ENCODE data around the gene CDO1. TPM values are rescaled to one million over a fixed set of nuclear protein-coding genes. Genes with fewer than 3 reads are reported as not detected.

Gene CDO1
- total RNA-seq = 10 to 100 TPM; 11.6 to 27.7 TPM
- 10 to 100 TPM; 93.9 to 97.9 TPM for polyA plus RNA-seq
- long read RNA-seq, donor 1, transcript CDO1-201 (5 exons, 1,860 nt) = major isoform, 8 of 11 reads
- long read RNA-seq, donor 1, partial matches to known transcripts = 0 of 11 reads
- long read RNA-seq, donor 1, other reads (novel, unspliced or antisense) = 3 of 11 reads
- long read RNA-seq, donor 2, transcript CDO1-201 (5 exons, 1,860 nt) = major isoform, 5 of 5 reads
- long read RNA-seq, donor 2, partial matches to known transcripts = 0 of 5 reads
- long read RNA-seq, donor 2, other reads (novel, unspliced or antisense) = 0 of 5 reads

DNA sequence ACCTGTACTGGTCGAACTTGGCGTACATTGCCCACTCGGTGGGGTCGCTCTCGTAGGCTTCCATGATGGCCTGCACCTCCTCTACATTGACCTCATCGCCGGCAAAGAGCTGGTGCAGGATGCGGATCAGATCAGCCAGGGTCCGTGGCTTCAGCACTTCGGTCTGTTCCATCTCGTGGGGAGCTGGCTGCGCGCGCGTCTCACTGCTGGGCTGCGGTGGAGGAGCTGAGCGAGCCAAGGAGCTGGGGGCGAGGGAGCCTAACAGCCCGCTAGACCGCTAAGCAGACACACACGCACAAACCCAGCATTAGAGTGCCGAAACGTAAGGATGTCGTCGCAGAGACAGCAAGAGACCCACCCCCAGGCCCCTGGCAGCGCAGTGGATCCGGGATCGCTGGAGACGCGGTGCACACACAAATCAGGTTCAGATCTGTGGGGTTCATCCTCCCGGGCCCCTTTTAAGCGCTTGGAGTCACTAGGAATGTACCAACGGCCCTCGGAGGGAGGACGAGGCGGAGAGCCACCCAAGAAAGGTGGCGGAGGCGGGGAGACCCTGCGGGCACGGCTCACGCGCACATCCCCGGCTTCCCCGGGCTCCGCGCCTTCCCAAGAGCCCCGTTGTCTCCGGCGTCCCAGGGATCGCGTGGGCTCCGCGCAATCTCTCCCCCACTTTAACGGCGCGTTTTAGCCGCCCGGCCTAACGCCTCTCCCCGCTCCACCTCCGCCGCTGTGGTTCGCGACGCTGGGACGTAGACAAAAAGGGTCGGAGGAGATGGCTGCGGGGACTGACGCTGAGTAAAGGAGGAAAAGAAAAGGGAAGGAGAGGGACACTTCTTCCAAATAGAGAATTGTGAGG is at the start of gene CDO1:
Gene CDO1 (minus strand): TSS at position 434 of the 856 bp plus-strand sequence. CDS start 262 bp downstream, at position 172.
- Histone ChIP-seq H3K4me1 (ENCODE audit: control insufficient read depth in 1 of 2, insufficient read depth in 2 of 2, low read length in 2 of 2) (peaks cover 0 to 6% of the 10 kb centered on the region in 2 donors), H3K4me3 (ENCODE audit: low read length in 2 of 2) (peak within 1 kb of the TSS; percentile 16 to 65), H3K36me3 (ENCODE audit: control insufficient read depth in 1 of 2, insufficient read depth in 2 of 2, low read length in 1 of 2) (no peaks in the 10 kb centered on the region), H3K27me3 (ENCODE audit: control insufficient read depth in 1 of 2, insufficient read depth in 2 of 2, low read length in 1 of 2) (no peaks in the 10 kb centered on the region), H3K27ac (ENCODE audit: low read depth in 1 of 2, low read length in 2 of 2) (peak within 1 kb of the TSS; percentile 62 to 80), H3K9me3 (ENCODE audit: control insufficient read depth, low read length) (no peaks in the 10 kb centered on the region)
- ATAC-seq (ENCODE audit: low FRiP score) = peak; percentile 91
- intact Hi-C loops (cut with DNase I) = loop anchor here in 1 of 2 donors (5.0 to 10.0 kb wide), 2 partner anchors 92 to 189 kb away; partner anchors contain the start of gene TMED7
- DNase-seq = peak; percentile 77 to 88
- 0 to 1% methylated on average over 55 to 69 of the region's 69 CpGs for WGBS, 2 donors

DNA sequence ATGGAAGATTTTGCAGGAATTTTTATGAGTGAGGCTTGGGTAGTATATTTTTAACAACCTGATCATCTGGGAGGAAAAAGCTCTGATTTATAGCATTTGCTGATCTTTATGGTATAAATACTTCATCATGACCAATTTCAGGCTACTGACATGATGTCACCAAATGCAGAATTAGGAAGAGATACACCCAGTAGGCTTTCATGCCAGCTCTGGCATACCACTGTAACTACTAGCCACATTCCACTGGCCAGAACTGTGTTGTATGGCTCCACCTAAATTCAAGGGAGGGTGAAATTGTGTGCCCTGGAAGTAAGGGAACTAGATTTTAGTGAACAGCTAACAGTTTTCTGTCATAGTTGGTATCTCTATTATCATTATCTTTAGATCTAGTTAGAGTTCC is 42.9 kb upstream of the CDO1 start:
- Histone ChIP-seq H3K4me3 (ENCODE audit: low read length in 2 of 2) (no peak overlapping the region), H3K27ac (ENCODE audit: low read depth in 1 of 2, low read length in 2 of 2) (no peak overlapping the region), H3K36me3 (ENCODE audit: control insufficient read depth in 1 of 2, insufficient read depth in 2 of 2, low read length in 1 of 2) (no peaks in the 10 kb centered on the region), H3K27me3 (ENCODE audit: control insufficient read depth in 1 of 2, insufficient read depth in 2 of 2, low read length in 1 of 2) (no peaks in the 10 kb centered on the region), H3K4me1 (ENCODE audit: control insufficient read depth in 1 of 2, insufficient read depth in 2 of 2, low read length in 2 of 2) (peaks cover 6 to 8% of the 10 kb centered on the region in 2 donors), H3K9me3 (ENCODE audit: control insufficient read depth, low read length) (no peaks in the 10 kb centered on the region)
- intact Hi-C loops (cut with DNase I) = no loop called here
- ATAC-seq (ENCODE audit: low FRiP score) = no peak
- DNase-seq = no peak

DNA sequence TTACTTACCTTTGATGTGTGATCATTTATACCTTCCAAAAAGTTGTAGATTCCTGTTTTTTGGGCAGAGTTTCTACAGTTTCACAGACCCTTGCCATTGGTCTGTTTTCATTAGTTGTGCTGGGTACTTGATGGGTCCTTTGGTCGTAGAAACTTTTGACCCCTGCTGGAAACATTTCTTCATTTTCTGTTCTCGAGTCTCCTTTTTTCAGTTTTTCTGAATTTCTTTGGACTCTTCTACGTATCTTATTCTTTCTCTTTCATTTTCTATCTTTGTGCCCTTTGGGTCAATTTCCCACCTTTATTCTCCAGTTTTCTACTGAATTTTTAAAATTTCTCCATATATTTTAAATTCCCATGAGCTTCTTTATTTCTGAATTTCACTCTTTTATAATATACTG is 41.9 kb upstream of the CDO1 start:
- H3K36me3 ChIP-seq (ENCODE audit: control insufficient read depth in 1 of 2, insufficient read depth in 2 of 2, low read length in 1 of 2) = no peaks in the 10 kb centered on the region
- DNase-seq = no peak
- H3K4me3 ChIP-seq (ENCODE audit: low read length in 2 of 2) = no peak overlapping the region
- no peak overlapping the region for H3K27ac ChIP-seq (ENCODE audit: low read depth in 1 of 2, low read length in 2 of 2)
- H3K4me1 ChIP-seq (ENCODE audit: control insufficient read depth in 1 of 2, insufficient read depth in 2 of 2, low read length in 2 of 2) = peaks cover 6 to 8% of the 10 kb centered on the region in 2 donors
- 72 to 77% methylated on average over 3 of the region's 3 CpGs for WGBS, 2 donors
- H3K27me3 ChIP-seq (ENCODE audit: control insufficient read depth in 1 of 2, insufficient read depth in 2 of 2, low read length in 1 of 2) = no peaks in the 10 kb centered on the region
- intact Hi-C loops (cut with DNase I) = no loop called here
- no peak for ATAC-seq (ENCODE audit: low FRiP score)
- H3K9me3 ChIP-seq (ENCODE audit: control insufficient read depth, low read length) = no peaks in the 10 kb centered on the region

DNA sequence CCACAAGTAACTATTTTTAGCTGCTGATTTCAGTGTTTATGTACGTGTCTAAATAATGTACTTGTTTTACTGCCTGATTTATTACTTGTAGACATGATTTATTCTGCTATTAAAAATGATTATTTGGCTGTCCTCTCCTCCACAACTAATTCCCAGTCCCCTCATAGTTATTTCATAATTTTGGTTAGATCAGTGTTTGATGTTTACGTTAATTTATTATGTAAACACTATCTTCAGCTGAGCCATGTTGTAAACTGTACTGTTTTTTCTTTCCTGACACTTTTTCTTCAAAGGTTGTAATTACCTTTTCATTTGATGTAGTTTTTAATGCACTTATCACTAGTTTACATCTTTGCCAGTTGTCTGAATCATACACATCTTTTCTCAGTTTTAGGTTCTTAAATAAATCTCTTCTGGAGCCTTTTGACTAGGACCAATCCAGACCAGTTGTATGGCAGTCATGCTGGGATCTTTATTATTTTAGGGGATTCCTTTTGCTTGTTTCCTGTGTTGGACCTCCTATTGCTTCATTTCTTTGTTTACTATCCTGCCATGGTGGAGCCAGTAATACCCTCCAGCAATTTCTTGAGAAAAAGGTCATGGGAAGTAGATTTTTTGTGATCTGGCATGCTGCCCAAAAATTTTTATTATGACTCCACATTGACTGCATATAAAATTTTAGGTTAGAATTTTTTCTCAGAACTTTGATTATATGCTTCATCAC is 41.3 kb upstream of the CDO1 start:
- H3K27ac ChIP-seq (ENCODE audit: low read depth in 1 of 2, low read length in 2 of 2) = no peak overlapping the region
- H3K9me3 ChIP-seq (ENCODE audit: control insufficient read depth, low read length) = no peaks in the 10 kb centered on the region
- H3K36me3 ChIP-seq (ENCODE audit: control insufficient read depth in 1 of 2, insufficient read depth in 2 of 2, low read length in 1 of 2) = no peaks in the 10 kb centered on the region
- H3K4me1 ChIP-seq (ENCODE audit: control insufficient read depth in 1 of 2, insufficient read depth in 2 of 2, low read length in 2 of 2) = peaks cover 6 to 8% of the 10 kb centered on the region in 2 donors
- 5 to 9% methylated on average over 2 of the region's 2 CpGs for WGBS, 2 donors
- no peak for DNase-seq
- no peak for ATAC-seq (ENCODE audit: low FRiP score)
- H3K27me3 ChIP-seq (ENCODE audit: control insufficient read depth in 1 of 2, insufficient read depth in 2 of 2, low read length in 1 of 2) = no peaks in the 10 kb centered on the region
- intact Hi-C loops (cut with DNase I) = no loop called here
- H3K4me3 ChIP-seq (ENCODE audit: low read length in 2 of 2) = no peak overlapping the region

DNA sequence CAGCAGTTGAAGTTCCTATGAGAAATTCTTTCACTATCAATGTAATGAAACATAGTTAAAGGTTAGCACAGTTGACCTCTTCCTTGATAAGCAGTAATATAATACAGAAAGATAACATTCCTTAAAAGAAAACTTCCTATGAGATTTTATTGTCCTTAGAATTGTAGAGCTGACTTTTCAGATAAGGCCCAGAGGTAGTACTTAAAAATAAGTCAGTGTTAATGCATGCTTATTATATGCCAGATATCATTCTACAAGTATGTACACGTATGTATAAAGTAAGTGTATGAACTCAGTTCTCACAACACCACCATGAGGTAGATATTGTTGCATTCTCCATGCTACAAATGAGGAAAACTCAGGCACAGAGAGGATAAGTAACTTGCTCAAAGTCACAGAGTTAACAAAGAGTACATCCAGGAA is 40.6 kb upstream of the CDO1 start:
- no peaks in the 10 kb centered on the region for H3K36me3 ChIP-seq (ENCODE audit: control insufficient read depth in 1 of 2, insufficient read depth in 2 of 2, low read length in 1 of 2)
- H3K27ac ChIP-seq (ENCODE audit: low read depth in 1 of 2, low read length in 2 of 2) = no peak overlapping the region
- peaks cover 5 to 8% of the 10 kb centered on the region in 2 donors for H3K4me1 ChIP-seq (ENCODE audit: control insufficient read depth in 1 of 2, insufficient read depth in 2 of 2, low read length in 2 of 2)
- H3K4me3 ChIP-seq (ENCODE audit: low read length in 2 of 2) = no peak overlapping the region
- H3K9me3 ChIP-seq (ENCODE audit: control insufficient read depth, low read length) = no peaks in the 10 kb centered on the region
- ATAC-seq (ENCODE audit: low FRiP score) = no peak
- WGBS, 2 donors = 0 to 16% methylated on average over 1 of the region's 1 CpG
- DNase-seq = no peak
- no peaks in the 10 kb centered on the region for H3K27me3 ChIP-seq (ENCODE audit: control insufficient read depth in 1 of 2, insufficient read depth in 2 of 2, low read length in 1 of 2)
- intact Hi-C loops (cut with DNase I) = no loop called here

DNA sequence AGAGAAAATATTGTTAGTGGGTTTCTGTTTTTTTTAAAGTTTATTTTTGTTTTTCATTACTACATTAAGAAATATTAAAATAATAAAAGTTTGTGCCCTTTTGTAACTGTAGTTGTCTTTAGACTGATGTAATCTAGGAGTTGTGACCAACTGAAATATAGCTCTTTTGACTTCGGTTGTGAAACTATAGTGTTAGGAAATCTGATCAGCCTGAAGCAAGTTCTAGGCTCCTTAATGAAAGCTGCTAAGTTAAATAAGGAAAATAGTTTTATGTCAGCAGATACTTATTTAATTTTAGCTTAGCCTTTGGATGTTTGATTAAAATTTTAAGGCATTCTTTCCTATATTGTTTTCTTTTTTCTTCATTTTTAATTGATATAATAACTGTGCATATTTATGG is 39.5 kb upstream of the CDO1 start:
- no peak overlapping the region for H3K27ac ChIP-seq (ENCODE audit: low read depth in 1 of 2, low read length in 2 of 2)
- peaks cover 5 to 9% of the 10 kb centered on the region in 2 donors for H3K4me1 ChIP-seq (ENCODE audit: control insufficient read depth in 1 of 2, insufficient read depth in 2 of 2, low read length in 2 of 2)
- H3K9me3 ChIP-seq (ENCODE audit: control insufficient read depth, low read length) = no peaks in the 10 kb centered on the region
- intact Hi-C loops (cut with DNase I) = no loop called here
- DNase-seq (no peak), ATAC-seq (ENCODE audit: low FRiP score) (no peak)
- H3K27me3 ChIP-seq (ENCODE audit: control insufficient read depth in 1 of 2, insufficient read depth in 2 of 2, low read length in 1 of 2) = no peaks in the 10 kb centered on the region
- H3K36me3 ChIP-seq (ENCODE audit: control insufficient read depth in 1 of 2, insufficient read depth in 2 of 2, low read length in 1 of 2) = no peaks in the 10 kb centered on the region
- H3K4me3 ChIP-seq (ENCODE audit: low read length in 2 of 2) = no peak overlapping the region
- 5 to 17% methylated on average over 1 of the region's 1 CpG for WGBS, 2 donors

DNA sequence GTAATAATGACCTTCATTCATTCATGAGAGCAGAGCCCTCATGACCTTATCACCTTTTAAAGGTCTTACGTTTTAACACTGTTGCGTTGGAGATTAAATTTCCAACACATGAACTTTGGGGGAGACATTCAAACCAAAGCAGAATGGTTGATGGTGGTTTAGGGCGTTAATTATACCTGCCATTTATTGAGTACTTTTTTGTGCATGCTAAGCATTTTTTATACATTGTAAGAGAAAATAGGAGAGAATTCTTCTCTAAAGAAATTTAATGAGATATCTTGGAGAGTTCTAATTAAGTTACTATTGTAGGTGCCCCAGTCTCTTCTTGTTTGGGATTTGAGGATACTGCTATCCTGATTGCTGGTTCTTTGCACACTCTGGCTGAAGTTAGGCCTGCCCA is 37.7 kb upstream of the CDO1 start:
- Histone ChIP-seq H3K36me3 (ENCODE audit: control insufficient read depth in 1 of 2, insufficient read depth in 2 of 2, low read length in 1 of 2) (no peaks in the 10 kb centered on the region), H3K4me1 (ENCODE audit: control insufficient read depth in 1 of 2, insufficient read depth in 2 of 2, low read length in 2 of 2) (peaks cover 7 to 17% of the 10 kb centered on the region in 2 donors), H3K4me3 (ENCODE audit: low read length in 2 of 2) (no peak overlapping the region), H3K27ac (ENCODE audit: low read depth in 1 of 2, low read length in 2 of 2) (no peak overlapping the region), H3K27me3 (ENCODE audit: control insufficient read depth in 1 of 2, insufficient read depth in 2 of 2, low read length in 1 of 2) (no peaks in the 10 kb centered on the region), H3K9me3 (ENCODE audit: control insufficient read depth, low read length) (no peaks in the 10 kb centered on the region)
- intact Hi-C loops (cut with DNase I) = no loop called here
- ATAC-seq (ENCODE audit: low FRiP score) = no peak
- 98% methylated on average over 3 of the region's 3 CpGs for WGBS, 2 donors
- DNase-seq = no peak

DNA sequence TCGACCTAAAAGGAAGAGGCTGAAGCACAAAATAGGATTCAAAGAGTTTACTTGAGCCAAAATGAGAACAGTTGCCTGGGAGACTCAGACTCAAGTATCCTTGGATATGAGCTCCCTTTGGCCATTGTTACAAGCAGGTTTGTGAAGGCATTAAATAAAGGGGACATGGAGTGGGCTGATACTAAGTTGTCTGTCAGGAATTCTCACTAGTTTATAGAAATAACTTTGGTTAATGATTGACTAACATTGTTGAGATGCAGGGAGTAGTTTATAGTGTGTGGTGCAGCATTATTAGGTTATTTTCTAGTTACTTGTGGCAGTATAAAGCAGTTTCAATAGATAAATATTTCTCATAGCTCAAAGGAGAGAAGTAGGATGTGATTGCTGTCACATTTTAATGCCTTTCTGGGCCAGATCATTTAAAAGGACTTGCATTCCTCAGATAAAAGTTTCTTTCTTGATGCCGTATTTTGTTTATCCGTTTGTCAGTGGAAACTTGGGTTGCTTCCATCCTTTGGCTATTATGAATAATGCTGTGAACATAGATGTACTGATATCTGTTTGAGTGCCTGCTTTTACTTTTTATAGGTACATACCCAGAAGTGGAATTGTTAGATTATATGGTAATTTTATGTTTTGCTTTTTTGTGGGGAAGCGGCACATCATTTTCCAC is 34.4 kb upstream of the CDO1 start:
- intact Hi-C loops (cut with DNase I) = no loop called here
- H3K9me3 ChIP-seq (ENCODE audit: control insufficient read depth, low read length) = no peaks in the 10 kb centered on the region
- WGBS, 2 donors = 11 to 19% methylated on average over 4 of the region's 4 CpGs
- no peaks in the 10 kb centered on the region for H3K27me3 ChIP-seq (ENCODE audit: control insufficient read depth in 1 of 2, insufficient read depth in 2 of 2, low read length in 1 of 2)
- no peaks in the 10 kb centered on the region for H3K36me3 ChIP-seq (ENCODE audit: control insufficient read depth in 1 of 2, insufficient read depth in 2 of 2, low read length in 1 of 2)
- no peak for DNase-seq
- peak overlapping the region in 1 of 2 donors; percentile 41 for H3K4me3 ChIP-seq (ENCODE audit: low read length in 2 of 2)
- H3K4me1 ChIP-seq (ENCODE audit: control insufficient read depth in 1 of 2, insufficient read depth in 2 of 2, low read length in 2 of 2) = peaks cover 1 to 20% of the 10 kb centered on the region in 2 donors
- peak overlapping the region in 1 of 2 donors; percentile 82 for H3K27ac ChIP-seq (ENCODE audit: low read depth in 1 of 2, low read length in 2 of 2)
- ATAC-seq (ENCODE audit: low FRiP score) = no peak

Data from aorta (tissue), 5 donors.